ENCODE measurements around the gene ZMIZ1. TPM values are rescaled to one million over a fixed set of nuclear protein-coding genes. Genes with fewer than 3 reads are reported as not detected.
A peak's percentile ranks its signal among the peaks of the same experiment; 100 is the strongest.

The ZMIZ1 gene
- total and polyA plus RNA-seq, 2 donors (not counting 1 experiment from before 2014, with no cell fraction given) = 6.3 to 30.6 TPM

DNA sequence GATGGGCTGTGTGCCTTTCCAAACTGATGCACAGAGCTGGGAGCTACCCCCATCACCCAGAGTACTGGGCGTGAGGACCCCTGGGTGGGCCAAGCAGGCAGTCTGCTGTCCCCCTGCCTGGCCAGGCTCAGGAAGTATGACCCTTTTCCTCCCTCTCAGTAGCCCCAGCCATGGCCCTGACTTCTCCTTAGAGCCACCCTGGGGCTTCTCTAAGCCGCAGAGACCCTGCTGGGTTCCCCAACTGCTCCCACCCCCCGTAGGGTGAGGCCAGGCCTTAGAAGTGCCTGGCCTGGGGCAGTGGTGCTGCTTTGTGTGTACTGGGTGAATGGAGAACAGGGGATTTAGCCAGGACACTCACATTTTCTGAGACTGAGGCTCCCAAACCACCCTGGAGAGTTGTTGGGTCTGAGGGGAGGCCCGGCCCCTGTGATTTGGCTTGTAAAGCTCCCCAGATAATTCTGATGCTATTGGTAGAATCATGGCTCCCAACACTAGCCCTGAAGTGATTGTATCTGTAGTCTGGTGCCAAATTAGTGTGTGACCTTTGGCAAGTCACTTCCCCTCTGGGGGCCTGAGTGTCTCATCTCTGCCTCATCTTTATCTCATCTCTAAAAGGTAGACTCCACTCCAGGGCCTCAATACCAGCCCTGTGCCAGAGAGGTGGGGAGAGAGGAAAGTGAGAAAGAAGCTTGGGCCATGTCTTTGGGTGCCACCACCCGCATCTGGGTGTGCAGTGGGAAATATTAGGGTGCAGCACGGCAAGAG, 178.8 kb downstream of the ZMIZ1 start:
- Histone ChIP-seq H3K4me3 (replicated peaks in 1 of 4; ENCODE audit: control extremely low read depth in 1 of 4, insufficient read depth in 1 of 4, low read depth in 3 of 4, low read length in 4 of 4) (no peak overlapping the region), H2AFZ (ENCODE audit: low read length) (no peak overlapping the region), H3K79me2 (ENCODE audit: control insufficient read depth, insufficient read depth, low read length) (peaks cover 57% of the 10 kb centered on the region), H4K20me1 (ENCODE audit: control insufficient read depth, extremely low read depth, insufficient read depth, low read length) (no peaks in the 10 kb centered on the region), H3K4me2 (ENCODE audit: extremely low read depth, insufficient read depth, low read length) (no peak overlapping the region), H3K27ac (ENCODE audit: insufficient read depth, low read length) (no peak overlapping the region), H3K27me3 (ENCODE audit: control insufficient read depth, insufficient read depth, low read length) (no peaks in the 10 kb centered on the region), H3K9me3 (ENCODE audit: control insufficient read depth, insufficient read depth, low read depth, low read length) (no peaks in the 10 kb centered on the region), H3K36me3 (ENCODE audit: control insufficient read depth, insufficient read depth, low read length) (peaks cover 6% of the 10 kb centered on the region), H3K4me1 (ENCODE audit: control insufficient read depth, extremely low read depth, insufficient read depth, low read length) (peaks cover 25% of the 10 kb centered on the region), H3K9ac (ENCODE audit: insufficient read depth, low read length) (no peak overlapping the region)
- DNase-seq (ENCODE audit: low read depth in 2 of 2) = no peak
- TF ChIP-seq EZH2 (IDR thresholded peaks at IDR 0.05; ENCODE audit: low read length, missing control alignments) = no peak
- TF ChIP-seq, protein P1, sequence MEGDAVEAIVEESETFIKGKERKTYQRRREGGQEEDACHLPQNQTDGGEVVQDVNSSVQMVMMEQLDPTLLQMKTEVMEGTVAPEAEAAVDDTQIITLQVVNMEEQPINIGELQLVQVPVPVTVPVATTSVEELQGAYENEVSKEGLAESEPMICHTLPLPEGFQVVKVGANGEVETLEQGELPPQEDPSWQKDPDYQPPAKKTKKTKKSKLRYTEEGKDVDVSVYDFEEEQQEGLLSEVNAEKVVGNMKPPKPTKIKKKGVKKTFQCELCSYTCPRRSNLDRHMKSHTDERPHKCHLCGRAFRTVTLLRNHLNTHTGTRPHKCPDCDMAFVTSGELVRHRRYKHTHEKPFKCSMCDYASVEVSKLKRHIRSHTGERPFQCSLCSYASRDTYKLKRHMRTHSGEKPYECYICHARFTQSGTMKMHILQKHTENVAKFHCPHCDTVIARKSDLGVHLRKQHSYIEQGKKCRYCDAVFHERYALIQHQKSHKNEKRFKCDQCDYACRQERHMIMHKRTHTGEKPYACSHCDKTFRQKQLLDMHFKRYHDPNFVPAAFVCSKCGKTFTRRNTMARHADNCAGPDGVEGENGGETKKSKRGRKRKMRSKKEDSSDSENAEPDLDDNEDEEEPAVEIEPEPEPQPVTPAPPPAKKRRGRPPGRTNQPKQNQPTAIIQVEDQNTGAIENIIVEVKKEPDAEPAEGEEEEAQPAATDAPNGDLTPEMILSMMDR (conservative IDR thresholded peaks at IDR 0.05 in 1 of 2, IDR thresholded peaks at IDR 0.05 in 1 of 2; ENCODE audit: low read depth in 1 of 2, low read length in 2 of 2) = no peak

DNA sequence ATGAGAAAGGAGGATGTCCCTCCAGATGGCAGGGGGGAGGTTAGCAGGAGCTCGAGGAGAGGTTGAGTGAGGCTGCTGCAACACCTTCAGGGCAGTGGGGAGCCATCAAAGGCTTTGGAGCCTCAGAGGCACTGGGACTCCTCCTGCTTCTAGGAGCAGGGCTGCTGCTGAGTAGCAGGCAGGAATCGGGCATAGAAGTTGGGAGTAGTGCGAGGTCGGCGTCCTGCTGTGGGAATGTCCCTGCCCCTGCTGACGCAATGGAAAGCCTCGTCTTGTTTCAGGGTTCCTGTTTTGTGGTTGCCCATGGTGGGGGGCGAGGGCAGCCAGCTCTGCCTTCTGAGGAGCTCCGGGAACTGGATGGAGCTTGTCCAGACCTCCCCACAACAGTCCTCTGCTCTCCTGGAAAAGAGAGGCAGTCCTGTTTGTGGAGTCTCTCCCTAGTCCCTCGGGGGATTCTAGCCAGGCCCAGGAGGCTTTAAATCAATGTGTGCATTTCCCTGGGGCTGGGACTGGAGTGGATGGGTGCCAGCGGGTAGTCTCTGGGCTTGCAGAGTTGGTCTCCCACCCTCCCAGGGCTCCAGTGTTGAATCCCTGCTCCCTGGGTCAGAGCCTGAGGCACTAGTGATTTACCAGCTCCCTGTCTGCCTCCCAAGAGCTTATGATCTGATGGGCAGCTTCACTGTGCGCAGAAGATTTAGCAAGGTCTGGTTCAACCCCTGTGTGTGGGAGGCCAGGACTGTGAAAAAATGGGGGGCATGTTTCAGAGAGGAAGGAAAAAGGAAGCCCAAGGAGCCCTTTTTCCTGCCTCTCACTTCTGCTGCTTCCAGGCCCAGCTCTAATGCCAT, 179.8 kb downstream of the ZMIZ1 start:
- Histone ChIP-seq H4K20me1 (ENCODE audit: control insufficient read depth, extremely low read depth, insufficient read depth, low read length) (no peaks in the 10 kb centered on the region), H3K9me3 (ENCODE audit: control insufficient read depth, insufficient read depth, low read depth, low read length) (no peaks in the 10 kb centered on the region), H3K9ac (ENCODE audit: insufficient read depth, low read length) (no peak overlapping the region), H3K4me2 (ENCODE audit: extremely low read depth, insufficient read depth, low read length) (no peak overlapping the region), H3K27me3 (ENCODE audit: control insufficient read depth, insufficient read depth, low read length) (no peaks in the 10 kb centered on the region), H3K4me1 (ENCODE audit: control insufficient read depth, extremely low read depth, insufficient read depth, low read length) (peaks cover 25% of the 10 kb centered on the region), H3K4me3 (replicated peaks in 1 of 4; ENCODE audit: control extremely low read depth in 1 of 4, insufficient read depth in 1 of 4, low read depth in 3 of 4, low read length in 4 of 4) (no peak overlapping the region), H3K27ac (ENCODE audit: insufficient read depth, low read length) (no peak overlapping the region), H3K79me2 (ENCODE audit: control insufficient read depth, insufficient read depth, low read length) (peaks cover 58% of the 10 kb centered on the region), H3K36me3 (ENCODE audit: control insufficient read depth, insufficient read depth, low read length) (peaks cover 6% of the 10 kb centered on the region), H2AFZ (ENCODE audit: low read length) (no peak overlapping the region)
- peak in 1 of 2 donors; percentile 65 for DNase-seq (ENCODE audit: low read depth in 2 of 2)
- TF ChIP-seq EZH2 (IDR thresholded peaks at IDR 0.05; ENCODE audit: low read length, missing control alignments) = no peak
- TF ChIP-seq, protein P1 (conservative IDR thresholded peaks at IDR 0.05 in 1 of 2, IDR thresholded peaks at IDR 0.05 in 1 of 2; ENCODE audit: low read depth in 1 of 2, low read length in 2 of 2) = no peak

Measured in fibroblast of lung (primary cell).